Progenitor cell of endocrine pancreas (in vitro differentiated cells): ENCODE data around the gene EVA1C. TPM values are rescaled to one million over a fixed set of nuclear protein-coding genes. Genes with fewer than 3 reads are reported as not detected.

Source experiments
- DNase-seq: peaks from one replicate; pipeline ENCODE4 v3.0.0; 2021; ENCODE audit warnings: low spot score; ENCODE audit not compliant: unreplicated experiment
- H3K27ac Mint-ChIP-seq: 2 replicates; pipeline ENCODE4 v1.8.0; 2021; ENCODE audit warnings: mild to moderate bottlenecking, moderate library complexity, mixed read lengths
- H3K27me3 Mint-ChIP-seq: 2 replicates; pipeline ENCODE4 v1.8.0; 2021; ENCODE audit warnings: mixed read lengths
- H3K36me3 Mint-ChIP-seq: 2 replicates; pipeline ENCODE4 v1.8.0; 2022; ENCODE audit warnings: mixed read lengths; ENCODE audit not compliant: insufficient read depth
- H3K4me1 Mint-ChIP-seq: 2 replicates; pipeline ENCODE4 v1.8.0; 2021; ENCODE audit warnings: low read depth, mixed read lengths
- H3K4me3 Mint-ChIP-seq: 2 replicates; pipeline ENCODE4 v1.8.0; 2021; ENCODE audit warnings: low read depth, mild to moderate bottlenecking, moderate library complexity, mixed read lengths
- H3K9me3 Mint-ChIP-seq: 2 replicates; pipeline ENCODE4 v1.8.0; 2021; ENCODE audit warnings: low read depth, mixed read lengths
- total RNA-seq: library from RNA; stranded (reverse); gene quantifications from 2 replicates; pipeline ENCODE4 v1.2.1, GENCODE V29; 2021
- TF ChIP-seq, protein P1 (sequence below): fragments of 200-600 bp; sonication (generic); IDR thresholded peaks from one replicate; pipeline ENCODE4 v1.5.0; 2021; ENCODE audit warnings: antibody characterized with exemption, mild to moderate bottlenecking; ENCODE audit not compliant: unreplicated experiment

The EVA1C gene
- total RNA-seq, 1 donor from 2014 or later = not detected

DNA sequence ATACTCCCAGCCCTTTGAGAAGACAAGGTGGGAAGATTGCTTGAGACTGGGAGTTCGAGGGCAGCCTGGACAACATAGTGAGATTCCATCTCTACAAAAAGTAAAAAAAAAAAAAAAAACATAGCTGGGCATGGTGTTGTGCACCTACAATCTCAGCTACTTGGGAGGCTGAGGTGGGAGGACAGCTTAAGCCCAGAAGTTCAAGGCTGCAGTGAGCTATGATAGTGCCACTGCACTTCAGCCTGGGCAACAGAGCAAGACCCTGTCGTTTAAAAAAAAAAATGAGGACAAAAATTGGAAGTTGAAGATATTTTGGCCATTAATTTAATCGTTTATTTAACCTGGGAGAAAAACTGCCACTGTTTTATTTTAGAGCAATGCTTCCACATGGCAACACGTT, 20.8 kb upstream of the EVA1C start:
- TF ChIP-seq, protein P1, sequence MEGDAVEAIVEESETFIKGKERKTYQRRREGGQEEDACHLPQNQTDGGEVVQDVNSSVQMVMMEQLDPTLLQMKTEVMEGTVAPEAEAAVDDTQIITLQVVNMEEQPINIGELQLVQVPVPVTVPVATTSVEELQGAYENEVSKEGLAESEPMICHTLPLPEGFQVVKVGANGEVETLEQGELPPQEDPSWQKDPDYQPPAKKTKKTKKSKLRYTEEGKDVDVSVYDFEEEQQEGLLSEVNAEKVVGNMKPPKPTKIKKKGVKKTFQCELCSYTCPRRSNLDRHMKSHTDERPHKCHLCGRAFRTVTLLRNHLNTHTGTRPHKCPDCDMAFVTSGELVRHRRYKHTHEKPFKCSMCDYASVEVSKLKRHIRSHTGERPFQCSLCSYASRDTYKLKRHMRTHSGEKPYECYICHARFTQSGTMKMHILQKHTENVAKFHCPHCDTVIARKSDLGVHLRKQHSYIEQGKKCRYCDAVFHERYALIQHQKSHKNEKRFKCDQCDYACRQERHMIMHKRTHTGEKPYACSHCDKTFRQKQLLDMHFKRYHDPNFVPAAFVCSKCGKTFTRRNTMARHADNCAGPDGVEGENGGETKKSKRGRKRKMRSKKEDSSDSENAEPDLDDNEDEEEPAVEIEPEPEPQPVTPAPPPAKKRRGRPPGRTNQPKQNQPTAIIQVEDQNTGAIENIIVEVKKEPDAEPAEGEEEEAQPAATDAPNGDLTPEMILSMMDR = no peak

DNA sequence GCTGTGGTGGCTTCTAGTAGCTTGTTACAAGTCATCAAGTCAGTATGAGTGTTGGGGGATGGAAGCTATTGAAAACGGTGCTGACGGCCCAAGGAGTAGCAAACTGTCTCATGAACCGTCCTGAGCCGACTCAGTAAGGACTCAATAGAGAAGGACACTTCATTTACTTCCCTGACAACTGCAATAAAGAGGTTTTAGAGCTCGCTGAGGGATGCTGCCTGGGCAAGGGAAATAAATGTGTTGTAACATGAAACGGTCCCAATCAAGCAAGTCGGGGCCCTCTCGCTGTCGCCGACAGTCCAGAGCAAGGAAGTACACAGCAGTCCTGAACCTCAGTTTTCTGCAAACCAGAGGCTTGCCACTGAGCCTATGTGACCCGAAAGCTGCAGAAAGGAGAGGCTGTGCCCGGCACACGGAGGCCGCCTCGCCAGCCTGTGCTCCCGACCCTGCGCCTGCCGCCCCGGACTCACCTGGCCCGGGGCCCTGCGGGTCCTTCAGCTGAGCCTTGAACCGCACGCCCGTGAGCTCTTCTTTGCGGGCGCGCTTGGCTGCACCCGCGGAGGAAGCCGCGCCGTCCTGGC, 20.1 kb upstream of the EVA1C start:
- DNase-seq = no peak
- H3K36me3 Mint-ChIP-seq = peaks cover 4% of the 10 kb centered on the region
- peak overlapping the region; percentile 84 for H3K4me3 Mint-ChIP-seq
- H3K4me1 Mint-ChIP-seq = peaks cover 6% of the 10 kb centered on the region
- TF ChIP-seq, protein P1 = no peak
- H3K27me3 Mint-ChIP-seq = peaks cover 17% of the 10 kb centered on the region
- no peak overlapping the region for H3K27ac Mint-ChIP-seq
- H3K9me3 Mint-ChIP-seq = no peaks in the 10 kb centered on the region

More for the DNA sequence above, 20.8 kb upstream of the EVA1C start:
- no peaks in the 10 kb centered on the region for H3K9me3 Mint-ChIP-seq
- peaks cover 4% of the 10 kb centered on the region for H3K36me3 Mint-ChIP-seq
- DNase-seq = no peak
- H3K4me3 Mint-ChIP-seq = peak overlapping the region; percentile 84
- H3K4me1 Mint-ChIP-seq = peaks cover 6% of the 10 kb centered on the region
- peaks cover 17% of the 10 kb centered on the region for H3K27me3 Mint-ChIP-seq
- no peak overlapping the region for H3K27ac Mint-ChIP-seq

DNA sequence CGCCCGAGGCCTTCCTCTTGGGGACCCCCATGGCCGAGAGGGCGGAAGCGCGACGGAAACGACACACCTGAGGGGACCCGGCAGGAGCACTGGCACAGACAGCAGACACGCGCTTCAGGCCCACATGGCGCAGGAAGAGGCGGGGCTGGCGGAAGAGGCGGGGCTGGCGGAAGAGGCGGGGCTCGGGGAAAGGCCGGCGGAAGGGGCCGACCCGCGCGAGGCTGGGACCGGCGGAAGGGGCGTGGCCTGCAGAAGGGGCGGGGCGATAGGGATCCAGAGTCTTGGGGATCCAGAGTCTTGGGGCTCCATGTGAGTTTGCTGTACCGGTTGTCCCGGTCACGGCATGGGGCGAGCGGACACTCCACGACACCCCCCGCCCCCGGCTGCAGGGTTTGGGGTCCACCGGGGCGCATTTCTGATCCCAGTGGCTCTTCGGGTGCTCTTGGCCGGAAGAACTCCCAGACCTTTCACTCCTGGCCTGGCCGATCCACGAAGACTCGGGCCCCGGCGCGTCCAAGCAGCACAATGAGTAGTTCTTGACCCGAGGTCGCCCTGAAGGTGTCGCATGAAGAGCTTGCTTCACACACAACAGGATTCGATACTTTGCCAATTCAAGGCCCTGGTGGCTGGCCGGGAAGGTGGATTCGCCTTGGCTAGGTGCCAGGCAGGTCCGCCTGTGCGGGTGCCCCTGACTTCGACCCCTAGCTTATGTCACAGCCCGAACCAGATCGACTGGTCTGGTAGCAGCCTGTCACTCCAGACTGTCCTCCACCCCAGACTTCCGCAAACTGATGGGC, 19.4 kb upstream of the EVA1C start, which contains the start of gene URB1:
Gene URB1, minus strand, starts transcription at position 133 of the 797 bp plus-strand sequence. Its CDS starts 102 bp downstream, at position 31.
- Mint-ChIP-seq H3K9me3 (no peaks in the 10 kb centered on the region), H3K27ac (no peak within 1 kb of the TSS), H3K4me1 (peaks cover 6% of the 10 kb centered on the region), H3K4me3 (peak within 1 kb of the TSS; percentile 84), H3K36me3 (peaks cover 4% of the 10 kb centered on the region), H3K27me3 (peaks cover 17% of the 10 kb centered on the region)
- TF ChIP-seq, protein P1 = no peak
- peak; percentile 69 for DNase-seq

DNA sequence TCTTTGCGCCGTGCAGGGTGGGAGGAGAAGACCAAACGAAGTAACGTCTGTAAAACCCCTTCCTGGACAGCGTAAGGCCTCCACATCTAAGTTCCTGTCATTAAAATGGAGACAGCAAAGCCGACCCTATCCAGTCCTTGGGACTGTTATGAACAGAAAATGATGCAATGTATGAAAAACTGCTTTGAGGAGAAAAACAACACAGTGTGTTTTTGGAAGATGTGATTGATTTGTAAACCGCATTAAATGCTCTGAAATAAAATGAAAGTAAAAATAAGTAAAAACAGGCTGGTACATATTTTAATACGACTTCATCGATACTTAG, 18.9 kb upstream of the EVA1C start:
- no peaks in the 10 kb centered on the region for H3K9me3 Mint-ChIP-seq
- peaks cover 4% of the 10 kb centered on the region for H3K36me3 Mint-ChIP-seq
- peaks cover 6% of the 10 kb centered on the region for H3K4me1 Mint-ChIP-seq
- no peak for DNase-seq
- H3K4me3 Mint-ChIP-seq = peak overlapping the region; percentile 84
- TF ChIP-seq, protein P1 = no peak
- peaks cover 22% of the 10 kb centered on the region for H3K27me3 Mint-ChIP-seq
- no peak overlapping the region for H3K27ac Mint-ChIP-seq

DNA sequence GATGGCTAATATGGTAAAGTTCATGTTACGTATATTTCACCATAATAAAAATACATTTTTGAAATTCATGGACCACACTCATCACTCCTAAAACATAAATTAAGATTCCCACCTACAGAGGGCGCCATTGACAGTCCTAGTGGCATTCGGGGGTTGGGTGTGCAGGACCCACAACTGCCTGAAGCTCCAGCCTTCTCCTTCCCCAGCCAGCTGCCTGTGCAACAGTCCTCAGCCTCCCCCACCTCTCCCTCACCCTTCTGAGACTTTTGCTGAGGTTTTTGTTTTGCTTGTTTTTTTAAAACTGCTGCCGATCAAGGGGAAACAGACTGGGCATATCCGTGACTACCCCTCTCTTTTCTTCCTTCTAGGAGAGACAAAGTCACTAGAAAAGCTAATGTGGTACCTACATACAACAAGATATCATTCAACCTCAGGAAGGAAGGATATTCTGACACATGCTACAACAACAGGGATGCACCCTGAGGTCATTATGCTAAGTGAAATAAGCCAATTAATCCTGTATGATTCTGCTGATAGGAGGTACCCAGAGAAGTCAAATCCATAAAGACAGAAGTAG, 9.2 kb upstream of the EVA1C start:
- Mint-ChIP-seq H3K27ac (no peak overlapping the region), H3K4me1 (no peaks in the 10 kb centered on the region), H3K36me3 (no peaks in the 10 kb centered on the region), H3K27me3 (peaks cover 30% of the 10 kb centered on the region), H3K9me3 (no peaks in the 10 kb centered on the region), H3K4me3 (no peak overlapping the region)
- TF ChIP-seq, protein P1 = peak; percentile 79
- peak; percentile 33 for DNase-seq
